OCI-LY7 (cell line): ENCODE data around the gene RAB42.

Experiments used
- EZH2phosphoT487 ChIP-seq: fragments of 200-600 bp; sonication (generic); IDR thresholded peaks from 2 replicates; pipeline ENCODE4 v1.6.1; 2018; ENCODE audit warnings: low read depth, borderline replicate concordance, mild to moderate bottlenecking, mixed run types, antibody characterized with exemption, low read length, moderate library complexity, mixed read lengths
- TF ChIP-seq, protein P1 (sequence below): fragments of 200-600 bp; sonication (generic); conservative IDR thresholded peaks from 2 replicates; pipeline ENCODE4 v1.5.1; 2014; ENCODE audit warnings: mild to moderate bottlenecking, antibody characterized with exemption, low read length, moderate library complexity, mixed read lengths

DNA sequence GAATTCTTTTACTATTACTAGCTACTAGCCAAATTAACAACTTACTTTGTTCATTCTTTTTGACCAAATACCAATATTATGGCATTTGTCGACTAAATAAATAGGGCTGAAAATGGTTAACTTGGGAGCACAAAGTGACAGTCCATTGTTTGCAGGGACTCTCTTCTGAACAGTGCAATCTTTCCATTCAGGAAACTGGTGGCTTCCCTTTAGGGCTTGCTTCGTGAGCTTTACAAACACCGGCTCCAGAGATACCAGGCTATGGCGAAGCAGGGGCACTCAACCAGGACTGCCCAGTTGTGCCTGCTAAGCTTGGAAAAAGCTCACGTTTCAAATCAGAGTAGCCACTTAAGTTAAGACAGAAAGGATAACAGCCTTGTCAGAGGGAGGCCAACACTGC is 12.3 kb downstream of the RAB42 start:
- TF ChIP-seq, protein P1, sequence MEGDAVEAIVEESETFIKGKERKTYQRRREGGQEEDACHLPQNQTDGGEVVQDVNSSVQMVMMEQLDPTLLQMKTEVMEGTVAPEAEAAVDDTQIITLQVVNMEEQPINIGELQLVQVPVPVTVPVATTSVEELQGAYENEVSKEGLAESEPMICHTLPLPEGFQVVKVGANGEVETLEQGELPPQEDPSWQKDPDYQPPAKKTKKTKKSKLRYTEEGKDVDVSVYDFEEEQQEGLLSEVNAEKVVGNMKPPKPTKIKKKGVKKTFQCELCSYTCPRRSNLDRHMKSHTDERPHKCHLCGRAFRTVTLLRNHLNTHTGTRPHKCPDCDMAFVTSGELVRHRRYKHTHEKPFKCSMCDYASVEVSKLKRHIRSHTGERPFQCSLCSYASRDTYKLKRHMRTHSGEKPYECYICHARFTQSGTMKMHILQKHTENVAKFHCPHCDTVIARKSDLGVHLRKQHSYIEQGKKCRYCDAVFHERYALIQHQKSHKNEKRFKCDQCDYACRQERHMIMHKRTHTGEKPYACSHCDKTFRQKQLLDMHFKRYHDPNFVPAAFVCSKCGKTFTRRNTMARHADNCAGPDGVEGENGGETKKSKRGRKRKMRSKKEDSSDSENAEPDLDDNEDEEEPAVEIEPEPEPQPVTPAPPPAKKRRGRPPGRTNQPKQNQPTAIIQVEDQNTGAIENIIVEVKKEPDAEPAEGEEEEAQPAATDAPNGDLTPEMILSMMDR, result no peak
- TF ChIP-seq EZH2phosphoT487, result no peak
